Transverse colon (tissue), 4 donors: ENCODE results near the gene MAN1A2. TPM values are rescaled to one million over a fixed set of nuclear protein-coding genes. Genes with fewer than 3 reads are reported as not detected.

Experiments
- DNase-seq: peaks from one replicate; pipeline ENCODE4 v3.0.0-alpha.2; 2019
- H3K27ac ChIP-seq, 4 donors: fragments of 200-600 bp; sonication (generic); 2 replicates each; pipeline ENCODE4 v1.5.1; 2016 to 2018; ENCODE audit warnings: inconsistent platforms in 4 of 4
- H3K27me3 ChIP-seq: fragments of 200-600 bp; sonication (generic); 2 replicates; pipeline ENCODE4 v1.5.1; 2017; ENCODE audit warnings: inconsistent platforms
- H3K36me3 ChIP-seq, 4 donors: fragments of 200-600 bp; sonication (generic); 2 replicates each; pipeline ENCODE4 v1.5.1; 2017 to 2019; ENCODE audit warnings: inconsistent platforms in 4 of 4
- H3K4me1 ChIP-seq, 4 donors: fragments of 200-600 bp; sonication (generic); 2 replicates each; pipeline ENCODE4 v1.5.1; 2017 to 2020; ENCODE audit warnings: inconsistent platforms in 4 of 4
- H3K4me3 ChIP-seq, 4 donors: fragments of 200-600 bp; sonication (generic); 1 replicate in 1 of 4; 2 replicates in 3 of 4; pipeline versions ENCODE4 v1.5.1 to v1.6.1; 2017 to 2019; ENCODE audit warnings: inconsistent platforms in 4 of 4
- H3K9me3 ChIP-seq, 2 donors: fragments of 200-600 bp; sonication (generic); 2 replicates each; pipeline ENCODE4 v1.5.1; 2017 to 2019; ENCODE audit warnings: inconsistent platforms in 2 of 2
- CTCF ChIP-seq, 5 experiments: fragments of 200-600 bp in 3 of 5; fragments of 450-650 bp in 2 of 5; sonication (generic) in 3 of 5; IDR thresholded peaks; 1 replicate in 2 of 5; 2 replicates in 3 of 5; pipeline ENCODE4 v1.5.1; 2016 to 2017; ENCODE audit warnings: antibody characterized with exemption in 5 of 5, inconsistent platforms in 3 of 5, mild to moderate bottlenecking in 2 of 5, moderate library complexity in 1 of 5
- EP300 ChIP-seq: sonication (generic); formaldehyde crosslinking; IDR thresholded peaks from one replicate; pipeline ENCODE4 v1.6.1; 2017; ENCODE audit warnings: antibody characterized with exemption, low read depth
- POLR2A ChIP-seq: fragments of 450-650 bp; IDR thresholded peaks from one replicate; pipeline ENCODE4 v1.6.1; 2016; ENCODE audit warnings: antibody characterized with exemption, mild to moderate bottlenecking, moderate library complexity
- POLR2AphosphoS5 ChIP-seq, 3 donors: sonication (generic); formaldehyde crosslinking; IDR thresholded peaks; one replicate each; pipeline ENCODE4 v1.6.1; 2016; ENCODE audit warnings: antibody characterized with exemption in 3 of 3
- WGBS, 2 donors: methylation state at CpG; one replicate each; pipeline ENCODE4 v1.1.5; 2018; ENCODE audit warnings: low coverage in 1 of 2; 5-methylcytosine and 5-hydroxymethylcytosine counted together
- in situ Hi-C, 4 donors: fragments of 200-750 bp; cut with MboI; loops; one replicate each; pipeline versions ENCODE4 v1.15.0 to v1.15.1; 2017; ENCODE audit warnings: low sequenced_read_pairs in 3 of 4, low pct_ligation_motif_present in 1 of 4, low pct_unique_long_range_greater_than_20kb in 1 of 4
- intact Hi-C: fragments of 100-400 bp; cut with DNase I; formaldehyde crosslinking; loops from one replicate; pipeline ENCODE4 v1.15.1; 2023; ENCODE audit warnings: low total_unique reads
- total RNA-seq, 4 donors: library from RNA; depleted of rRNA; stranded (reverse); fragments of >200 nt; gene quantifications; one replicate each; pipeline ENCODE4 v1.1.0, GENCODE V29; 2016

Gene MAN1A2
- total RNA-seq, 4 donors from 2014 or later: 9.0 to 38.6 (median 21.6) TPM

DNA sequence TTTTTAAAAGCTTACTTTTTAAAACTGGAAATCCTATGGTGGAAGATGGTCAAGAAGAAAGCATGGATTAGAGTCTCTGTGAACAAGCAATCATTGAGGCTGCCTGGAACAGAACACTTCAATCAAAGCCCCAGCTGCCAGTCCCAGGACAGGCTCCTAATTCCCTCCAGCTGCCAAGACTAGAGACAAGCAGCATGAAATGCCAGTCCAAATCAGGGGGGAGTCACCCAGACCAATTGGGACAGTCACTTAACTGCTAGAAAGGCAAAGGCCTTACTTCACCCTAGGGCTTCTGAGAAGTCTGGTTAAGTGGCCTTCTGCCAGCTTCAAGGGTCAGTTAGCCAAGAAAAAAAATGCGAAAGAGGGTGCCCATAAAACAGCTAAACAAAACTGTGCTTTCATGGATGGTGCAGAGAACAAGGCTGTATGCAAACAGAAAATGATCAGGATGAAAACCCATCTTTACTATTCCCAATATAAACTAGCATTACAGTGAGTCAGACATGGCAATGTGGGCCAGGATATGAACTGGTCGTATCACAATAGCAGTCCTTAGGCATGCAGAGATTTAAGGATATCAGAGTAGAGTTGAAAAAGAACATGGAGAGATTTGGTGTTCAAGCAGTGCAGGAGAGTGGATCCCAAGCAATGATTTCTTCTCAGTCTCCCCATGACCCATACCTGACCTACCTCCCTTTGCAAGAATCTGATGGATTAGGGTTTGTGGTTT lies 31.0 kb upstream of the MAN1A2 start:
- DNase-seq: no peak
- intact Hi-C loops (no loop called here), in situ Hi-C loops (no loop called here)
- Histone ChIP-seq H3K9me3 (no peaks in the 10 kb centered on the region), H3K4me3 (no peak overlapping the region), H3K27ac (no peak overlapping the region), H3K36me3 (no peaks in the 10 kb centered on the region), H3K27me3 (no peaks in the 10 kb centered on the region), H3K4me1 (peaks cover 0 to 4% (median 0%) of the 10 kb centered on the region in 4 donors)
- TF ChIP-seq POLR2AphosphoS5 (IDR thresholded peaks at IDR 0.05) (no peak), POLR2A (no peak), EP300 (no peak), CTCF (IDR thresholded peaks at IDR 0.05) (no peak)
- 33 to 50% methylated on average over 2 of the region's 2 CpGs for WGBS, 2 donors

DNA sequence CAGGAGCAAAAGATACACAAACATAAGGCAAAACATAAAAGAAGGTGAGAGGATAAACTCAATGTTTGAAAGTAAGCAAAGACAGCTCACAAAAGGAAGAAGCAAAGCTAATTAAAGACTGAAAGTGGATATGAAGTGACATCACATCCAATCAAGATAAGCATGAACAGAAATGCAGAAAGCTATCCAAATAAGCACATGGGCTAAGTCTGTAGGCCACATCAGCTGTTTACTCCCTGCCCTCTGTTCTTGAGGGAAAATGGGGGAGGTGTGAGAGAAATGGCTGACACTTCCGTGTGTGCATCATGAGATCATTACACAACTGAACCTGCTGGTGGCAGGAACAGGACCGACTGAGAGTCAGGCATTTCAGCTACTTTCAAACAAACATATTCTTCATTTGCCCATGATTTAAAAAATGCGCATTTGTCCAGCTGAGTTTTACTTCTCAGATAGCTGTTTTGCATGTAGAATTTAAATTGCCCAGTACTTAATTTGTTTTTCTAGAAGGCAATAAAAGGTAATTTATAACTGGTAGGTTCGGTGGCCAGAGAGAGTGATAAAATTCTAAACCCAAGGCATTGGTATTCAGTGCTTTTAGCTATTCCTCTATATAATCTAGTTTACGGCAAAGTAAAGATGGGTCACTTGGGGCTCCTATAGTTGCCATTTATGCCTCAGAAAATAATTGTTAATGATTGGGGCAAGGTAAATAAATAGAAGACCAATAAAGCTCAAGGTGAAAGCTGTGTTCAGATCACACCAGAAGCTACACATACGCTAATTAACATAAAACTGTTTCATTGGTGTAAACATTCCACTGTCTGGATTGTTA lies 27.2 kb upstream of the MAN1A2 start:
- Histone ChIP-seq H3K4me1 (peaks cover 0 to 4% (median 0%) of the 10 kb centered on the region in 4 donors), H3K4me3 (no peak overlapping the region), H3K27me3 (no peaks in the 10 kb centered on the region), H3K36me3 (no peaks in the 10 kb centered on the region), H3K9me3 (no peaks in the 10 kb centered on the region), H3K27ac (peak overlapping the region in 1 of 4 donors; percentile 32)
- in situ Hi-C loops (no loop called here), intact Hi-C loops (no loop called here)
- TF ChIP-seq EP300: no peak
- peak in 1 of 3 donors; percentile 14 for TF ChIP-seq POLR2AphosphoS5 (IDR thresholded peaks at IDR 0.05)
- TF ChIP-seq POLR2A: no peak
- TF ChIP-seq CTCF (IDR thresholded peaks at IDR 0.05): peak in 4 of 5 experiments; percentile 8 to 44 (median 11)
- 51% methylated on average over 6 of the region's 6 CpGs for WGBS, 2 donors
- DNase-seq: peak; percentile 20

DNA sequence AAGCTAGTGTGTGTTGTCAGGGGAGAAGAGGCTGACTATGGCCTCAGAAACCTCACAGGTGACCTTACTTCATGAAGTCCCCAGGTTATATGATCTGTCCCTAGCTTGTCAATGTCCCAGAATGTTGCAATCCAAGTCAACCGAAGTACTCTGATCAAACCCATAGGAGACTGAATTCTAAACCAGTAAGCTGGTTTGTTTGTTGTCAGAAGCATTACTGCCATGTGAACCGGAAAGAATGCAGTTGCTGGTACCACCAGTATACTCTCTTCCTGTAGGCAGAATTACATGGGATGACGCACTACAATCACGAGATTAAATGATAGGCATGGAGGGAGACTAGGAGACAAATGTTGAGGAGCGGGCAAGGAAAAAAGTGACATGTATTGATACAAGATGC lies 26.1 kb upstream of the MAN1A2 start:
- TF ChIP-seq POLR2AphosphoS5 (IDR thresholded peaks at IDR 0.05) (no peak), POLR2A (no peak), EP300 (no peak), CTCF (IDR thresholded peaks at IDR 0.05) (no peak)
- Histone ChIP-seq H3K36me3 (no peaks in the 10 kb centered on the region), H3K9me3 (no peaks in the 10 kb centered on the region), H3K4me1 (peaks cover 0 to 4% (median 0%) of the 10 kb centered on the region in 4 donors), H3K27ac (no peak overlapping the region), H3K4me3 (no peak overlapping the region), H3K27me3 (no peaks in the 10 kb centered on the region)
- no peak for DNase-seq
- in situ Hi-C loops (no loop called here), intact Hi-C loops (no loop called here)
- 90% methylated on average over 5 of the region's 5 CpGs; no CpG with 5 or more reads in 1 of the 2 donors for WGBS, 2 donors

DNA sequence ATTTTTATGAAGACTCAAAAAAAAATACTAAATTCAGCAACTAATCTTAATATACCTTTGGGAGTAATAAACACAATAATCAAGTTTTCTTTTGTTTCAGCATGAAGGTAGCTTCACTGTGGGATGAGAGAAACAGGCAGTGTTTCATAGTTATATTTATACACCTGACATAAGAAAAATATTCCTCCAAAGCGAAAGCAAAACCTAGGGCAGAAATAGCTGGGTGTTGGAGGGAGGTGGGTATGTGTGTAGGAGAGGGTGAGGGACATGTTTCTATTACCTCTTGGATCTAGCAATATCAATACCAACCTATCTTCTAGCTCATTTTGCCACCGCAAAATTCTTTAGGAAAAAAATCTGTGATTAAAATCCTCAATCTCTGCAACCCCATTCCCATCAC lies 24.9 kb upstream of the MAN1A2 start:
- in situ Hi-C loops (no loop called here), intact Hi-C loops (no loop called here)
- H3K27ac ChIP-seq: no peak overlapping the region
- no peak for DNase-seq
- no peaks in the 10 kb centered on the region for H3K9me3 ChIP-seq
- TF ChIP-seq EP300: no peak
- TF ChIP-seq POLR2A: no peak
- no peak for TF ChIP-seq POLR2AphosphoS5 (IDR thresholded peaks at IDR 0.05)
- TF ChIP-seq CTCF (IDR thresholded peaks at IDR 0.05): no peak
- peaks cover 0 to 4% (median 0%) of the 10 kb centered on the region in 4 donors for H3K4me1 ChIP-seq
- no peaks in the 10 kb centered on the region for H3K36me3 ChIP-seq
- no peaks in the 10 kb centered on the region for H3K27me3 ChIP-seq
- 81 to 88% methylated on average over 2 of the region's 2 CpGs for WGBS, 2 donors
- no peak overlapping the region for H3K4me3 ChIP-seq
